22Rv1 (cell line): ENCODE measurements around the gene ZNF440.

Experiments
- H3K27ac ChIP-seq: fragments of 450-650 bp; 2 replicates; pipeline ENCODE4 v1.5.1; 2017
- CTCF ChIP-seq: fragments of 450-650 bp; IDR thresholded peaks from 2 replicates; pipeline ENCODE4 v1.5.1; 2017; ENCODE audit warnings: mild to moderate bottlenecking
- ZFX ChIP-seq: fragments of 450-650 bp; IDR thresholded peaks from 2 replicates; pipeline ENCODE4 v1.6.1; 2017; ENCODE audit warnings: antibody characterized with exemption, borderline replicate concordance

The ZNF440 gene

GRCh38 chr19:11881151-11881800, 67.2 kb downstream of the ZNF440 start:
- peak; percentile 79 for TF ChIP-seq CTCF
- TF ChIP-seq ZFX = no peak
- no peak overlapping the region for H3K27ac ChIP-seq

- TF ChIP-seq CTCF = no peak
- no peak for TF ChIP-seq ZFX
- no peak overlapping the region for H3K27ac ChIP-seq
Observed at GRCh38 chr19:11882606-11883005, 68.5 kb downstream of the ZNF440 start.
